Measurements from ENCODE around the gene IFNL1.
"Not testable (repeated sequence)": the region's sequence is repeated elsewhere in the genome, so short reads cannot be mapped to it uniquely, and the experiment has no call there.

IFNL1 gene

DNA sequence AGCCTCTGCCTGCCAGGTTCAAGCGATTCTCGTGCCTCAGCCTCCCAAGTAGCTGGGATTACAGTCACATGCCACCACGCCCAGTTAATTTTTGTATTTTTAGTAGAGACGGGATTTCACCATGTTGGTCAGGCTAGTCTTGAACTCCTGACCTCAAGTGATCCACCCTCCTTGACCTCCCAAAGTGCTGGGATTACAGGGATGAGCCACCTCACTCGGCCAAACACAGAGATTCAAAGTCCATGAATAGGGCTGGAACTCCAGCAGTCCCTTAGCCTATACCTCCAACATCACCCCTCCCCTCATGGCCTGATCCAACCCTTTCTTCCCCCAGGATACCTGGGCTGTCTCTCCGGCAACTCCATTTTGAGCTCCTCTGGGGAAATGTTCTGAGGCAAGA lies 36.5 kb downstream of the IFNL1 start:
- DNase-seq = not testable (repeated sequence)

DNA sequence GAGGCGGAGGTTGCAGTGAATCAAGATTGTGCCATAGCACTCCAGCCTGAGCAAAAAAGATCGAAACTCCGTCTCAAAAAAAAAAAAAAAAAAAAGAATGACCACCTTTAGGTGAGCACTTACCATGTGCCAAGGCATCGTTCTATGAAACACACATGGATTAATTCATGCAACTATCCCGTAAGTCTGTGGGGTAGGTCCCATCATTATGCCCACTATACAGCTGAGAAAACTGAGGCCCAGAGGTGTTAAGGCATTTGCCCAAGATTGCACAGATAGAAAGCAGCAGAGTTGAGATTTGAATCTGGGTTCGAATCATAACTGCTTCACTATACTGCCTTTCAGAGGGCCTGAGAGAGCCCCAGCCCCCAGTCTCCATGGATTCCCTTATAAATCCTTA lies 37.3 kb downstream of the IFNL1 start:
- DNase-seq = no peak

DNA sequence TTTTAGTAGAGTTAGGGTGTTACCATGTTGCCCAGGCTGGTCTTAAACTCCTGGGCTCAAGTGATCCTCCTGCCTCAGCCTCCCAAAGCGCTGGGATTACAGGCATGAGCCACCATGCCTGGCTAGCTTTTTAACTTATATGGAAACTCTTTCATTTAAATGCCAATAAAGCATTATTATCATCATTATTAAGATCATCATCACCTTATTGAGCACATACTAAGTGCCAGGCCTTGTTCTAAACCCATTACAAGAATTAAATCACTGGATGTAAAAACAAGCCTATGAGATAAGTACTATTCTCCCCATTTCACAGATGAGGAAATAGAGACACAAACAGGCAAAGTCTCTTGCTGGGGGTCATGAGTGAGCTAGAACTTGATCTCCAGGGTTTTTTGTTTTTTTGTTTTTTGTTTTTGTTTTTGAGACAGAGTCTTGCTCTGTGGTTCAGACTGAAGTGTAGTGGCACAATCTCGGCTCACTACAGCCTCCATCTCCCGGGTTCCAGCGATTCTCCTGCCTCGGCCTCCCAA lies 38.3 kb downstream of the IFNL1 start:
- no peak for DNase-seq

DNA sequence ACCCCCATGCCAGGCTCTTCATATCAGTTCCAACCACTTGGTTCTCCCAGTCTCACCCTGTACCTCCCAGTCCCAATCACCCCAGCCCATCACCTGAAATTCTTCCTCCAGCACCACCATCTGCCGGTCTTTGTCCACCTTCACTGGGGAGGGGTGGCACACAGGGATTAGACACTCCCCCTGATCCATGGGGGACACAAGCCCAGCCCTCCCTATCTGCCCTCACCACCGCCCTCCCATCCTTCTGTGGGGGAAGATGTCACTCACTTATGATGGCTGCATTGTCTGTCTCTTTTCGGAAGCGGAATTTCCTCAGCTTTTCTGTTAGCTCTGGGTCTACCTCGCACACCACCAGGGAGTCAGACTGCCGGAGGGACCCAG lies 39.0 kb downstream of the IFNL1 start:
- no peak for DNase-seq

DNA sequence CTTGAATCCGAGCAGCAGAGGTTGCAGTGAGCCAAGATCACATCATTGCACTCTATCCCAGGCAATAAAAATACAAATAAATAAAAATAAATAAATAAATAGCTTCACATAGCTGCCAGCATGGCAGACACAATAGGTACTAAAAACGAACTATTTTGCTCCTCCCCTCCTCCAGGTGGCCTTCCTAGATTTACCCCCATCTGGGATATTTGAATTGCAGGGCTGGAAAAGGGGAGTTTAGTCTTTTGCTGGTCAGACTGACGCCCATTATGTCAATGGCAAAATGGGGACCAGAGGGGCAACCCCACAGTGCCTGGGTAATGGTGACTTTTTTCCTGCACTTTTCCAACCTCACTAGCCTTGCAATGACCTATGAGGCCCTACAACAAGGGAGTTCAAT lies 40.3 kb downstream of the IFNL1 start:
- DNase-seq = no peak

DNA sequence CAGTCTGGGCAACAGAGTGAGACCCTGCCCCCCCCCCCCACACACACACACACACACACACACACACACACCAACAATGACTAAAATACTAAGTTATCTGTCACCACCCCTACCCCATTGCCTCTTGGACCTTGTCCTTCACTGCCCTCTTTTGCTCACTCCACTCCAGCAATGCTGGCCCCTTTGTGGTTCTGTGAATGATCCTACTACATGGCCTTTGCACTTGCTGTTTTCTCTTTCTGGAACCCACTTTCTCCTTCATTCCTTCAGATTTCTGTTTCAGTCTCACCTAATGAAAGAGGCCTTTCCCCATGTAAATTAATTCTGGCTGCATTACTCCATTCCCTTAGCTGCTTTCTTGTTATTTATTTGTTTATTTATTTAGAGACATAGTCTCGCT lies 43.5 kb downstream of the IFNL1 start:
- DNase-seq = no peak

DNA sequence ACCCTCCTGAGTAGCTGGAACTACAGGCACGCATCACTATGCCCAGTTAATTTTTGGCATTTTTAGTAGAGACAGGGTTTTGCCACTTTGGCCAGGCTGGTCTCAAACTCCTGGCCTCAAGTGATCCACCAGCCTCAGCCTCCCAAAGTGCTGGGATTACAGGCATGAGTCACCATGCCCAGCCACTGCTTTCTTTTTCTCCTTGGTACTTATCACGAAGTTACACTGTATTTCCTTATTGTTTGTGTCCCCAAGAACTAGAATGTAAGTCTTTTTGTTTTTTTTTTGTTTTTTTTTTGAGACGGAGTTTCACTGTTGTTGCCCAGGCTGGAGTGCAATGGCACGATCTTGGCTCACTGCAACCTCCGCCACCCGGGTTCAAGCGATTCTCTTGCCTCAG lies 43.9 kb downstream of the IFNL1 start:
- DNase-seq = not testable (repeated sequence)

DNA sequence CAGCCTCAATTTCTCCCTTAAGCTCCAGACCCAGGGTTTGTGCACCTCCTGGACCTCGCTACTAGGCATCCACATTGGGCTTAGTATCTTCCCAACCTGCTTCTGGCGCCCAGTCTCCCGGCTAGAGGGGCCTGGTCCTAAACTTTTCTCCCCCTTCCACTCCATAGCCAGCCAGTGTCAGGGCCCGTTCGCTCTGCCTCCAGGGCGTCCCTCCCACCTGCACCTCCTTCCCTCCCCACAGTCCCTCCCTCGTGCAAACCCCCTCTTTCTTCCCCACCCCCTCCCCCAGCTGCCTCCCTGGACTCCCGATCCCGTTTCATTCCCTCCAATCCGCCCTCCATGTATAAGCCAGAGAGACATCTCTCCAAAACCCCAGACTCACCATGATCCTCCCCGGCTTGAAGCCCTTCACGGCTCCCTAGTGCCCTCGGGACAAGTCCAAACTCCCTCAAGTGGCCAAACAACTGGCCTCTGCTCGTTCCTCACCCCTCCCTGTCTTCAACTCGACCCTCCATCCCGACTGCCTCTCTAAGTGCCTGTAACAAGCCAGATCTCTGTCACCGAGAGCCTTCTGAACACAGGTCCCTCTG lies 45.0 kb downstream of the IFNL1 start:
- DNase-seq = no peak

DNA sequence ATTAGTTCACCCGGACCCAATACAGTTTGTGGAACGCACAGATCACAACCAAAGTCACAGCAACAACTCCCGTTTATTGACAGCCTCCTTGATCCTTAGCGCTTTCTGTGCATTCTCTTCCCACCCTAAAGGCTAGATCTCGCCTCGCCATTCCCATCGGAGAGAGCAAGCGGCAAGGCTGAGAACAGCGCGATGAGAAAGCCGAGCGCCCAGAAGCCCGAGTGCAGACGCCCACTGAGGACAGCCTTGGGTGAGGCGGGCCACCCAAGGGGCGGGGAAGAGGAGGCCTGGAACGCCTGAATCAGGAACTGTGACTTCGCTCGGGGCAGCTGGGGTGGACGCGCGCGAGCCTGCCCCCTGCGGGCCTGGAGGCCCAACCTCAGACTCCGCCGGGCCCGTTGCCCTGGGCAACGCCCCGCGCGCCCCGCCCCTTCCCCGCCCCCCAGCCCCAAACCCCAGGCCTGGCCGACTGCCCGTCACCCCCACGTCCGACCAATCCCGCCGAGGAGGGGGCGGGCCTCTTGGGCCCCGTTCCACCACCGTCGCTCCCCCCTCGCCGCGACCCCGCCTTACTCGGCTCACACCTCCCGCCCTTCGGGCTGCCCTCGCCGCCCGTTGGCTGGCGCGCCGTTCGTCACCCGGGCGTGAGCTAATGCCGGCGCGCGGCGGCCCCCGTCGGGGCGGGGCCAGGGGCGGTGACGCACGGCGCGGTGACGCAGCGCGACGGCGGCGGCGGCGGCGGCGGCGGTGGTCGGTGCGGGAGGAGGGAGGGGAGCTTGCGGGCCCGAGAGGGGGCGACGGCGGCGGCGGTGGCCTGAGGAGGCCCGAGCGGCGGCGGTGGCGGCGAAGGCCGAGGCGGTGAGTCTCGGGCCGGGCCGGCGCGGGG lies 45.8 kb downstream of the IFNL1 start, which contains the start of gene SAMD4B:
Gene SAMD4B (plus strand): TSS at position 703 of the 886 bp plus-strand sequence. CDS start 14,473 bp downstream, outside the sequence.
- DNase-seq = peak; percentile 99

DNA sequence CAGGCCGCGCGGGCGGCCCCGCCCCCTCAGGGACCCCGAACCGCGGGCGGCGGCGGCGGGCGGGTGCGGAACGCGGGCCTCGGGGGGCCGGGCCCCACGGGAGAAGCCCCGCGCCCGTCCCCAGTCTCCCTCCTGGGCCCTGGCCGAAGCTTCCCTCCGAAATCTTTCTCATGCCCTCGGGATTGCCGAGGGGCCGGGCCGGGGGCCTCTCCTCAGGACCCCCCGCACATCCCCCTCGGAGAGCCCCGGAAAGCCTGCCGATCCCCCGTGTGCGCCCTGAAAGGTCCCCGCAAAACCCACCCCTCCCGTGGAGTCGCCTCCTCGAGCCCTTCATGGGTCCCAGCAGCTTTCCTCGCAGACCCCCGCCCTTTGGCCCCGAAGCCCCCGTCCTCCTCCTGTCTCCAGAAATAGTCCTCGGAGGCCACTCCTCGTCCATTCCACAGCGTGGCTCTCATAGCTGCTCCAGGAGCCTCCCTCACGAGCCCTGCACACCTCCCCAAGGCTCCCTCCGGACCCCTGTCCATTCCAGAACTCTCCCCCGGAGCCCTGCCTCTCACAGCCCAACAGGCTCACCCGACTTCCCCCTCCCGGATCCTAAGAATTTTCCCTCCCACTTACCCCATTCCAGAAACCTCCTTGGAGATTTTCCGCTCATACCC lies 46.6 kb downstream of the IFNL1 start:
- DNase-seq = no peak

DNA sequence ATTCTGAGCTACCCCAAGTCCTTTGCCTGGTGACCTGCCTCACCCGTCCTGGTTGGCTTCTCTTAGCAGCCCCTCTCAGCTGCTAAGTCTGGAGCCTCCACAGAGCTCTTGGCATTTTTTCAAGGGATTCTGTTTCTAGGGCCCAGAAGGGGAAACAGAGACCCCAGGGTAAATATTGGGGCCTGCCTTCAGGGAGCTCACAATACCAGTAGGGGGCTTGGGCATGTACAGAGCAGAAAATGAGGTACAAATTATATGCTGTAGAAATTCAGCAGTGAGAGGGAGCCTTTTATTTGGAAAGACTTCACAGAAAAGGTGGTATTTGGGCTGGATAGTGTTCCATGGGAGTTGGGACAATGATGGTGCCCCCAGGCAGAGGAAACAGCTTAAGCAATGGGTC lies 49.7 kb downstream of the IFNL1 start:
- no peak for DNase-seq

DNA sequence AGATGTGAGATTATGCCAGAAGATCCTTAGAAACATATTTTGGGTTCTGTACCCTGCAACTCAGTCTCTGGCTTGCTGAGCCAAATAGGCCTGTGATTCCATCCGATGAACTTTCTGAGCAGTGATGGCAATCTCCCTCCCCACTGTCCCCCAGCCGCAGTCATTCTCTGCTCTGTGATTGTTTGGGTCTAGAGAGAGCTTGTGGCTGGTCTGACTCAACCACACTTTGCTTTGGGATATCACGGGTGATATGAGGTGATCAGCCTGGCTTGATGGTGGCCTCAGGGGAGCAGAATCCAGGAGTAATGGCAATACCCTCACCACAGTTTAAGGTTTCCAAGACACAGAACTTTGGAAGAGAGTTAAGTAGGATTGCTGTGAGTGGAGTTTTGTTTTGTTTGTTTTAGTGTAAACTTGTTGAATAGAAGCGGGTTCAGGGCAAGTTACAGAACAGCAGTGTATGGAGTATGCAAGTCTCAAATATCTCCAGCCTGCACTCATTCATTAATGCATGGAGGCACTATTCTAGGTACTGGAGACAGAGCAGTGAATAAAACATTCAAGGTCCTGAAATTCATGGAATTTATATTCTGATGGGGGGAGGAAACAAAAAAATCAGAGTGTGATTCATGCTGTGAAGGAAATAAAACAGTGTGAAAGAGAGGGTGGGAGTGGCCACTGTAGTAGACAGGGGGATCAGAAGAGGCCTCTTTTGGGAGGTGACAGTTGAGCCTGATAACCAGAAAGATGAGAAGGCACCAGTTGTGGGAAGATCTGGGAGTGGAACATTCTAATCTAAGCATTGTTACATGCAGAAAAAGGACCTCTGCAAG lies 51.3 kb downstream of the IFNL1 start:
- DNase-seq = no peak
